Inflammatory macrophage treated with lipopolysaccharide for 1 hour (primary cell): ENCODE results near the gene FABP3.
A peak's percentile ranks its signal among the peaks of the same experiment; 100 is the strongest.

Source experiments
- DNase-seq, 2 donors: peaks; one replicate each; pipeline ENCODE4 v3.0.0-alpha.2; 2020 to 2022

The FABP3 gene

DNA sequence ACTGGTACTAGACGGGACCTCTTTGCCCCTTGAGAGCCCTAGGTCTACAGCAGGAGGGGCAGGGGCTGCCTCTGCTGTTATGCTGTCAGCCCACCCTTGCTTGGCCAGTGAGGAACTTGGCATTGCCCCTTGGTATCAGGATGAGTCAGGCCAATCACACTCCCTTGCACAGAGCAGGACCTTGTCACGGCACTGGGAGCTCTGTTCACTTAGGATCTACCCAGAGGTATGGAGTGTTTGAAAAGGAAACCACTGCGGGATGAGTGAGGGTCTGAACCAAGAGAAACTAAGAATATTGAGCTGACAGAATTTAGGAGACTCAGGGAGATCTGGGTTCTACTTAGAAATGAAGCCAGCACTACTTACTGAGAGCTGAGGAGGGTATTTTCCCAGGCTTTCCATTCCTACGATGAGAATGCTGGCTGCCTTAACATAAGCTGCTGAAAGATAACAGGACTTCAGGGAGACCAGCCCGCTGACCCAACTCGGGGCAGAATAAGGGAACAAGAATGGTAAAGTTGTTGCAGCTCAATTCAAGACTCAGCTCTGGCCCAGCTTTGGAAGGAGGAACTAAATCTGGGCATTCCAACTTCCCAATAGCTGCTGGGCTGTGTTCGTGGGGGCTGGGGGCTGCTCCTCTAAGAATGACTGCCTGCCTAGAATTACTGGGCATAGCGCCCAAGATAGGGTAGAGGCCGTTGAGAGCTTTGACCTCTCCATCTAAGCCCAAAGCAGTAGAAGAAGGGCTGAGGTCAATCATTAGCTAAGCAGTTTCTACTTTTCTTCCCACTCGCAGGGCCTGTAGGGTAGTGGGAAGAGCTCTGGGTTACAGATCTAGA lies 1.5 kb downstream of the FABP3 start:
- peak; percentile 77 to 79 for DNase-seq

DNA sequence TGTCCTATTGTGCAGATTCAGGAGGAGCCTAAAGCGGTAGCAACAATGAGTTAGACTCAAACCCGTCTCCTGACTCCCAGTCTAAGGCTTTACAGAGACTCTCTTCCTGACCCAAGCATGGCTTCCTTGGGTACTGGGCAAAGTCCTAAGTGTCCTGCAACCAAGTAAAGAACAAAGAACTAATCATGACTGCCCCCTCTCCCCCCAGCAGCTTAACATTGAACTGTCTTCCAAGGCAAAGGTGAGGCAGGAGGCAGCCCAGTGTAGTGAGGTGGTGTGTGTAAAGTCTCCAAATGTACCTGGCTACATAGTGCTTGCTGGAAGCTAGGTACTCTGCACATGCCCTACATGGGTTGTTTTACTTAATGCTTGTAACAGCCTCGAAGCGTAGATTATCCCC lies 2.3 kb downstream of the FABP3 start:
- DNase-seq = no peak

DNA sequence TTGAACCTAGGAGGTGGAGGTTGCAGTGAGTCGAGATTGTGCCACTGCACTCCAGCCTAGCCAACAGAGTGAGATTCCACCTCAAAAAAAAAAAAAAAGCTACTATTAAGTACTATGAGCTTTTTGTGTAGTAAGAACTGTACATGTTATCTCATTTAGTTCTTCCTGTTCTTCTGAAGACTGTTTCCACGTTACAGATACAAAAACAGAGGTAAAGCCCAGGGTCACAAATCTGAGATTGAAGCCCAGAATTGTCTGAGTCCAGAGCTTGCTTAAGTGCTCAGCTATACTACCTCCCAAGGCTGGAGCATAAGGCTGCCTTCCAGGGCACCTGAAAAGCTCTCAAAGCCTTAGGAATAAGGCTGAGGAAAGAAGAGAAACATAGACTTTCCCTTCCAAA lies 2.9 kb downstream of the FABP3 start:
- DNase-seq = no peak

DNA sequence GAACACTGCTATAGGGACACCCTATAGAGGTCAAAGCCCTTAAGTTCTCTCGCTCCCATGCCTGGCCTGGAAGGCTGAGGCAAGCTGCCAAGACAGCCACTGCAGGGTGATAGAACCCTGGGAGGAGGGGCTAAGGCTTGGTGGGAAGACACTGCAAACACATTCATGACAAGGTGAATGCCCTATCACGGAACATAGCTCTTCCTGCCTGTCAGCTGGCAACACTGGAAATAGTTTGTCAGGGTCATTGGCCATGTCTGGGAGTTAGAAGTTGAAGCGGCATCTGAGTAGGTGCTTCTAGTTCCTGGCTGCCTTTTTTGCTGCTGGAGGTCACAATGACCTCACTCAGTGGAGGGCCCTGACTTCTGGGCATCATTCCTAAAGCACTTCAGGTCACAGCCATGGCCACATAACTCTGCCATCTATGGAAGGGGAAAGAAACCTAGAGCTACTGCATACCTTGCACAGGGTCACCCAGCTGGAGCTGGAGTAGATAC lies 4.2 kb downstream of the FABP3 start:
- no peak for DNase-seq

DNA sequence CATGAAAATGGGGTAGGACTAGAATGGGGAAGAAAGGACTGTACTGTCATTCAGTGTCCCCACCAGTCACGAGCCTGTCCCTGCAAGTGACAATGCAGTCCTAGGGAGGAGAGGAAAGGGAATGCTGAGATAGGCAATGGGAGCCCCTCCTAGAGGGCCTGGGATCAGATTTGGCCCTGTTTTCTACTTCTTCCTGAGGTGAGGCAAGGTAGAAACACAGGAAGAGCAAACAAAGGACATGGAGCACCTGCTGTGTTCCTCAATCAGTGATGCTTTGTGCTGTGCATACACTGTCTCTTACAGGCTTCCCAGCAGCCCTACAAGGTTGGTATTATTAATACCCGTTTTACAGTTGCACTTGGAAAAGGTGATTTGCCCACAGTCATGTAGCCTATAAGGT lies 6.1 kb downstream of the FABP3 start:
- no peak for DNase-seq

DNA sequence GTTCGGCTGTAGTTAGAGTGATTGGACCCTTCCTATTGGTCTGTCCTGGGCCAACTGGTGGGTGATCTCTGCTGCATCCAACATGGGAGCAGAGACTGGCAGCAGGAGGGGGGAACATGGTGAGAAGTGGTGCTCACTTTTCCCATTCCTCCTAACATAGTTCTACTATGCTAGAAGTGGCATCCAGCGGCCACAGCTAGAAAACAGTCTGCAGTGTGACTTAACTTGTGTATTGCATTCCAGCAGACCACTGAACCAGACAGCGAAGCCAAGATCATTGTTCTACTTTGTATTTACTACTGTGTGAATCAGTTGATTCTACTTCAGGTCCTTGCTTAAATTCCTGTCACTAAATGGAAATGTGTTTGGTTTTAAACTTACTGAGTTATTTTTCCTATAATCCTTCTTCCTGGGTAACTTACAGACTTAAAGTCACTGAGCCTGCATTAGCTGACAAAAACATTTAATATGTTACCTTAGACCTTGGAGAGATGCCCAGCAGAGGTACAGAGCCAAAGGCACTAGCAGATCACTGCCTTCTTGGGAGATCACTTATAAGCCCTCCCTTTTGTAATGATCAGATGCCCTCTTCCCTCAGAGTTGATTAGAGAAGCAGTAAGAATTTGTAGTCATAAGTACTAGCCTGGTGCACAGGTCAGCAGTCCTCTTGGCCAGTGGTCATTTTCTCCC lies 8.2 kb downstream of the FABP3 start:
- no peak for DNase-seq

DNA sequence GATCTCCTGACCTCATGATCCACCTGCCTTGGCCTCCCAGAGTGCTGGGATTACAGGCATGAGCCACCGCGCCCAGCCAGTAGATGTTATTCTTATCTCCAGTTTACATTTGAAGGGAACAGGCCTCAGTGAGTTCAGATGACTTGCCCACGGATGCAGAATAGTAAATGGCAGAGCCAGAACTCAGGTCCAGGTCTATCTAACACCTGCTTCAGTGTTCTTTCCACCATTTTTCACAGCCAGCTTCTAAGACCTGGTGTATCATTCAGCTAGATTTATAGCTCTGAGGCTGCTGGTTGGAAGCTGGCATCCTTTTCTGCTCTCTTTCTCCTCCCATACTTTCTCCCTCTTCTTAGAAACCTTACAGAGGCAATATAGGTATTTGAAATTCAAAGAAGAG lies 10.8 kb downstream of the FABP3 start:
- DNase-seq = no peak

DNA sequence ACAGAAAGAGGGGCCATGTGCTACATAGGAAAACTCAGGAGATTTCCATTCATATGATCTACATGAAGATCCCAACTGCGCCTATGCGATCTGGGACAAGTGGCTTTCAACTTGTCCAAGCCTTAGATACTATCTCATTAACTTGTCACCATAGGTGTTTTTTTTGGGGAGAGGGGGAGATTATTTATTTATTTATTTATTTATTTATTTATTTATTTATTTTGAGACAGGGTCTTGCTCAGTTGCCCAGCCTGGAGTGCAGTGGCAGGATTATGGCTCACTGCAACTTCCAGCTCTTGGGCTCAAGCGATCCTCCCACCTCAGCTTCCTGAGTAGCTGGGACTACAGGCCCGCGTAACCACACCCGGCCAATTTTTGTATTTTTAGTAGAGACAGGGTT lies 11.3 kb downstream of the FABP3 start:
- DNase-seq = no peak

DNA sequence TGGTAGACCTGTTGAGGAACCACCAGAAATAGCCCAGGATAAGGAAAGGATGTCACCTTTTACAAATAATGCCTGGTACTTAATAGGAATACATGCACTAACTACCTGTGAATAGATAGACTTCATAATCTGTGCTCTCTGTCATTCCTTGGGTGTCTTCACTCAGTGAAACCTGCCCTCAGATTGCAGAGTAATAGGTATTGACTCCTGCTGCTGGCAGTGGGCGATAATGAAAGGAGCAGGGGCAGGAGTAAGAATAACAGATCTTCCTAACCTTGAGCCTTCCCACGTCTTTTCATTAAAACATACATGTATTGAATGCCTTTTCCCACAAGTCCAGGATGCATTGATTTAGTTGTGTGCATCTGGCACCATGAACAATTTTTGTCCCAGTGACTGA lies 16.4 kb downstream of the FABP3 start:
- no peak for DNase-seq

DNA sequence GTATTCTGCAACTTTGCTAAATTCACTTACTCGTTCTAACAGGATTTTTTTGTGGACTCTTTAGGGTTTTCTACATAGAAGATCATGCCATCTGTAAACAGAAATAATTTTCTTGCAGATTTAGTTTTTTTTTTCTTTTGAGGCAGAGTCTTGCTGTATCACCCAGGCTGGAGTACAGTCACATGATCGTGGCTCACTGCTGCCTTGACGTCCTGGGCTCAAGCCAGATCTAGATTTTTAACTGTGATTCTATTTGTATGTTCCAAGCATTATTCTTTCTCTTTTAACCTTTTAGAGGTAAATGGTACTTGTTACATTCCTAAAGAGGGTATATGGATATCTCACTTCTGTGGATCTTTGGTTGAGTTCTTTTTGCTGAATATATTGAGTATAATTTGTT lies 18.6 kb downstream of the FABP3 start:
- no peak for DNase-seq

DNA sequence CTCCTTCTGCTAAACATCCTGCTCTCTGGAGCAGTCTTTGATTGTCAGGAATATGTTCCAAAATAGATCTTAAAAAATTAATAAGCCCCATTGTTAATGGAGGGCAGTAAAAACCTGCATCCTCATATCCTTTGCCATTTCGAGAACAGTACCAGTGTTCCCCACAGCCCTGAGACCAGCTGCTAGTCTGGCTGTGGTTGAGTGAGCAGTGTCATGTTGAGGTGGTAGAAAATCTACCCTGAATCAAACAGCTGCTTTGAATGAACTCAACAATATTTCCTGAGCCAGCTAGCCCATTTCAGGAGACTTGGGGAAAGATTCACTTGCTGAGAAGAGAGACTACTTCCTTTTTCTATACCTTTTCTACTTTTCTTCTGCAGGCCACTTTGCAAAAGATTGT lies 24.4 kb downstream of the FABP3 start:
- DNase-seq = no peak

DNA sequence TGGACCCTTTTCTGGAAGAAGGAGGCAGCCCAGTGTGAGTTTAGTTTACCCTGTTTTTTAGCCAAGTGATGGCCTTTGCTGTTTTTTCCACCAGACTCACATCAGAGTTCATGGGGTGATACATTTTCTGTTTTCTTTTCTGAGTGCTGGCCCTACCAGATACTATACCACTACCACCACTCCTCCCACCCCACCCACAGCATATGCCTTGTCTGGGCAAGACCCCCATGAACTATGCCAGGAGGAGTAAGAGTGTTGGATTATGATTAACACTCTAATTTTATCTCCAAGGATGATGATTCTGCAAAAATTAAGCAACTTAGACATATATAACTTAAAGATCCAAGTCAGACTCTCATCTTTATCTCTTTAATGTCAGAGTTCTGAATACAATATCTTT lies 26.1 kb downstream of the FABP3 start:
- DNase-seq = no peak

DNA sequence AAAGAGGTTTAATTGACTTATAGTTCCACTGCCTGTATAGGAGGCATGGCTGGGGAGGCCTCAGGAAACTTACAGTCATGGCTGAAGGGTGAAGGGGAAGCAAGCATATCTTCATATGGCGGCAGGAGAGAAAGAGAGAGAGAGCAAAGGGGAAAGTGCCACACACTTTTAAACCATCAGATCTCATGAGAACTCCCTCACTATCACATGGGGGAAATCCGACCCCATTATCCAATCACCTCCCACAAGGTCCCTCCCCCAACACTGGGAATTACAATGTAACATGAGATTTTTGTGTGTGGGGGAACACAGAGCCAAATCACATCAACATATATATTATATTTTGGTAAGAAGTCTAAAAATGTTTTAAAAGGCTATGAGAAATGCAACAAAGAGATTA lies 27.2 kb downstream of the FABP3 start:
- DNase-seq = no peak

DNA sequence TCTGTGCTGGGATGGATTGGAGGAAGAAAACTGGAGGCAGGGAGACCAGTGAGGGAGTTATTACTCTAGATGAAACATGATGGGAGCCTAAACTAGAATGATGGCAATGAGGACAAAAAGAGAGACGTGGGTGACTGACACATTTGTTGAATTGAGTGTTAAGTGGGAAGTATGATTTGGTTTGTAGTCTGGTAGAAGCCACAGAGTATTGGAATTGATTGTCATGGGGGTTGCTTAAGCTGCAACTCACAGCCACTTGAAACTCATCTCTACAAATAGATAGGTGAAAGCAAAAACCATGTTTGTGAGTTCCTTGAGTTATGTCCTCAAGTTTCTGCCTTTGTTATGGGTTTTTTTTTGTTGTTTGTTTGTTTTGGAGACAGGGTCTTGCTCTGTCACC lies 28.4 kb downstream of the FABP3 start:
- DNase-seq = no peak

DNA sequence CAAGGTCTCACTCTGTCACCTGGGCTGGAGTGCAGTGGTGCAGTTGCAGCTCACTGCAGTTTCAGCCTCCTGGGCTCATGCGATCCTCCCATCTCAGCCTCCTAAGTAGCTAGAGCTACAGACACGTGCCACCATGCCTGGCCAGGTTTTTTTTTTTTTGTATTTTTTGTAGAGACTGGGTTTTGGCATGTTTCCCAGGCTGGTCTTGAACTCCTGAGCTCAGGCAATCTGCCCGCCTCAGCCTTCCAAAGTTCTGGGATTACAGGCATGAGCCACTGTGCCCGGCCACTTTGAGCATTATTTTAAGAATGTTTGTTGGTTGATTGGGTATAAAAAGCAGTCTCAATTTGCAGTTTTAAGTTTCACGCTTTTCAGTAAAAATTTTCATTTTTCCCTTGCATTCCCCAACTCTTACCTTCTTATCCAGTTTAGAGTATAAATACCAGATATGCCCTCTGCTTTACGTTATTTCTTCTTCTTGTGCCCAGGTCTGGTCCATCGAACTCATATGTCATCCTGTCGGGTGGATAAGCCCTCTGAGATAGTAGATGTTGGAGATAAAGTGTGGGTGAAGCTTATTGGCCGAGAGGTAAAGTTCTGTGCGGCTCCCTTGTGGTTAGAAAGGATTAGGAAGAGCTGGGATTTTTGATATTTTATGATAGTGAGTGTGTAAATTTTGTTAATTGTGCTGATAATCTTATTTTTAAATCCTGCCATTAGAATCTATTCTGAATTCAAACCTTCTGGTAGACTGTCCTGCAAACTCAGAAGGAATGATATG lies 36.0 kb downstream of the FABP3 start:
- DNase-seq = no peak

DNA sequence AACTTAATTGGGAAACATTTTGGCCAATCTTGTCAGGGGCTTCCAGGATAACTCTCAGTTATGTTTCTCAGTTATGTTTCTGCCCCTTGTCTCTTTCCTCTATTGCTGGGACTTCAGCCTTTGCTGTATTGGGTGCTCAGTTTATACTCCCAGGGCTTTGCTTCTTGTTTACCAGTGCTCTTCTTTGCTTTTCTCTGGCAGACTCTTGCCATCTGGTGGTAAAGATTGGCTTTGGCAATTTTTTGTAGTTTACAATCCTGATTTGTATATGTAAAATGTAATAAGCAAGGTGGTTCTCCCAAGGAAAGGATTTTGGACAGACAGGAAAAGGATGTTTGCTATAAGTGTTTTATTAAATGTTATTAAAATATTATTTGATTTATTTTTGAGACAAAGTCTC lies 37.9 kb downstream of the FABP3 start:
- peak; percentile 15 to 30 for DNase-seq

DNA sequence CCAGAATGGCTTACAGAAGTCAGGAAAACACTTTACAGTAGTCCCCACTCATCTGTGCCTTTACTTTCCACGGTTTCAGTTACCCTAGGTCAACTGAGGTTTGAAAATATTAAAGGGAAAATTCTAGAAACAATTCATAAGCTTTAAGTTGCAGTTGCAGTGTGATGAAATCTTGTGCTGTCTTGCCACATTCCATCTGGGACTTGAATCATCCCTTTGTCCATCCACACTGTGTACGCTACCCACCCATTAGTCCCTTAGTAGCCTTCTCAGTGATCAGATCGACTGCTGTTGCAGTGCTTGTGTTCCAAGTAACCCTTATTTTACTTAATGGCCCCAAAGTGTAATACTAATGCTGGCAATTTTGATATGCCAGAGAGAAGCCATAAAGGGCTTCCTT lies 45.5 kb downstream of the FABP3 start:
- DNase-seq = peak in 1 of 2 donors; percentile 3

DNA sequence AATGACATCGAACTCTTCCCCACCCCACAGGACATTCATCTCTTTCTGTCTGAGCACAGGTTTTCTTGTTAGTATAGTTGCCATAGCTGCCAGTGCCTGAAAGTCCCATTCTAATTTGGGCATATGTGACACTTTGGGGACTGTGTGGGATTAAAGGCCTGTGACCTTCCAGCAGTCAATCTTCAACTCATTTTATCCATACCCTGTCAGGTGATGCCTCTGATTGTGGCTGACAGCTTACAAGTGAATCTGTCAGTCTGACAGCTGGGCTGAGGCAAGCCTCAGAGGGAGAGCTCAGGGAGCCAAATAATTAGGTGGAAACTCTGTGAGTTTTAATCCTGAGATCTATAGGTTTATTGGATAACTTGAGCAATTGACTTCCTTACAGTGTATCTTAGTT lies 46.4 kb downstream of the FABP3 start:
- DNase-seq = no peak

DNA sequence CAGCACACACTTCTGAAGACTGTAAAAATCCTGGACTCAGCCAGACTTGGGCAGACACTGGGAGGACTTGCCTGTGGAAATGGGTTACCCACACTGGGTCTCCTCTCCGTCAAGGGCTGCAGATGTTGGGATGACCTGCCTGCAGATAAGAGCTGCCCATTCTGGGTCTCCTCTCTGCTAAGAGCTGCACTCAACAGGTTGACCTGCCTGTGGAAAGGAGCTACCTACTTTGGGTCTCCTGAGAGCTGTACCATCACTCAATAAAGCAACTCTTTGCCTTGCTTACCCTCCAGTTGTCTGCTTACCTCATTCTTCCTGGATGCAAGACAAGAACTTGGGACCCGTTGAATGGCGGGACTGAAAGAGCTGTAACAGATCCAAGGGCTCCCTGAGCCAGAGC lies 47.9 kb downstream of the FABP3 start:
- no peak for DNase-seq

DNA sequence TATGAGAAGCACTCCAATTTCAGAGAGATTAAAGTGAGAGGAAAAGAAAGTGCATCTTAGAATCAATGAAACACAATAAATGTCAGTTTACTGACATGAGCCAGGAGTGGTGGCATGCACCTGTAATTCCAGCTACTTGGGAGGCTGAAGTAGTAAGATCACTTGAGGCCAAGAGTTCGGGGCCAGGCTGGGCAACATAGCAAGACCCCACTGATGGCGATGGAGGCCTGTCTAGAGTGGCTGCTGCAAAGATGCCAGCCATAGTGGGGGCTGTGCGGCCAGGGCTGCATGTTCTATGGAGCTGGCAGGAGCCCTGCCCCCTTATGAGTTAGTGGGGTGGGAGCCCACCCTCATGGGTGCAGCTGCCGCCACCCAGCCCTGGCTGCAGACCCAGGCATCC lies 48.8 kb downstream of the FABP3 start:
- DNase-seq = no peak

DNA sequence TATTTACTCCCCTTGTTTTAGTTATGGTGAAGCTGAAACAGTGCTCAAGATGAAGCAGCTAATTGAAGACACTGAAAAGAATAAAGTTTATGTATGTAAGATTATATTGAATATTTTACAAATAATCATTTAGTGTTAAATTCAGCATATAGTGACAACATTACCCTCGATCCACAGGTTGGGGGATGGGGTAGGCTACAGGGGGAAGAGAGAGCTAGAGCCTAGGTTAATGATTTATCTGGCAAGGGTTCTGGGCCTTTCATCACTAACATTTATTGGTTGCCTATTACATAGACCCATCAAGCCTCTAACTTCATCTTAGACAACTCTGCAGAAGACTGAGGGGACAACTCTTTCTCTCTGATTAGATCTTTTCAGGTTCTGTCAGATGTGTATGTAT lies 54.7 kb downstream of the FABP3 start:
- no peak for DNase-seq

DNA sequence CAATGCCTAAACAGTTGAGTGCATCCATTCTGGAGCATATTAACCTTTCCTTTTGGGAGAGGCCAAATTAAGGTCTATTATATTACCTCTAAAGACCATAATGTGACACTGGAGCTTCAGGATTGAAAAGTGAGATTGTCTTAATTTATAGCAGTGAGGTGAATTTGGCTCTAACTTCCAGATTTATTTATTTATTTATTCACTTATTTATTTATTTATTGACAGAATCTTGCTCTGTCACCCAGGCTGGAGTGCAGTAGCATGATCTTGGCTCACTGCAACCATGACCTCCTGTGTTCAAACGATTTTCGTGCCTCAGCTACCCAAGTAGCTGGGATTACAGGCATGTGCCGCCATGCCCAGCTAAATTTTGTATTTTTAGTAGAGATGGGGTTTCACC lies 57.0 kb downstream of the FABP3 start:
- no peak for DNase-seq
